Activated naive CD8-positive, alpha-beta T cell treated with anti-CD3 and anti-CD28 coated beads, Interleukin-2, amount 10 ng/mL, durations not matched to agents 7 days and 5 days (primary cell): ENCODE measurements around the gene DNAJC18. TPM values are rescaled to one million over a fixed set of nuclear protein-coding genes. Genes with fewer than 3 reads are reported as not detected.
"Not testable (repeated sequence)": the region's sequence is repeated elsewhere in the genome, so short reads cannot be mapped to it uniquely, and the experiment has no call there.

Source experiments
- ATAC-seq: fragments of 150-1000 bp; cut with Tn5 transposase; one replicate; pipeline ENCODE4 v1.10.0; 2021; ENCODE audit warnings: low read depth, moderate library complexity
- POLR2A ChIA-PET: fragments of 350-600 bp; sonication (Branson Sonifier 250); formaldehyde crosslinking; loops from one replicate; lab custom pipeline; 2021; ENCODE audit warnings: antibody characterized with exemption; lab: Charles Lee
- DNase-seq: peaks from one replicate; pipeline ENCODE4 v3.0.0; 2021
- H3K27ac Mint-ChIP-seq: one replicate; pipeline ENCODE4 v1.8.0; 2022; ENCODE audit warnings: mild to moderate bottlenecking, mixed read lengths
- H3K27me3 Mint-ChIP-seq: one replicate; pipeline ENCODE4 v1.8.0; 2022; ENCODE audit warnings: mild to moderate bottlenecking, moderate library complexity, mixed read lengths
- H3K36me3 Mint-ChIP-seq: one replicate; pipeline ENCODE4 v1.8.0; 2021; ENCODE audit warnings: mild to moderate bottlenecking, mixed read lengths
- H3K4me1 Mint-ChIP-seq: one replicate; pipeline ENCODE4 v1.8.0; 2021; ENCODE audit warnings: mixed read lengths
- H3K4me3 Mint-ChIP-seq: one replicate; pipeline ENCODE4 v1.8.0; 2022; ENCODE audit warnings: mild to moderate bottlenecking, moderate library complexity, mixed read lengths
- H3K9me3 Mint-ChIP-seq: one replicate; pipeline ENCODE4 v1.8.0; 2021; ENCODE audit warnings: mixed read lengths
- total RNA-seq, 2 experiments: library from RNA; stranded (reverse); gene quantifications; one replicate each; pipeline ENCODE4 v1.2.3, GENCODE V29; 2021

Gene DNAJC18
- total RNA-seq, 2 experiments from 2014 or later: 4.2 to 5.7 TPM

GRCh38 chr5:139393497-139394122 lies 45.7 kb downstream of the DNAJC18 start:
- Mint-ChIP-seq H3K9me3 (no peaks in the 10 kb centered on the region), H3K4me3 (peak overlapping the region; percentile 96), H3K36me3 (peaks cover 17% of the 10 kb centered on the region), H3K4me1 (peaks cover 49% of the 10 kb centered on the region), H3K27me3 (no peaks in the 10 kb centered on the region), H3K27ac (peak overlapping the region; percentile 95)
- POLR2A ChIA-PET: interaction anchor here (0.9 to 9.1 kb wide), 6 partner anchors 9 to 100 kb away, joined by 3 to 105 read pairs (median 6); partner anchors contain the start of genes MATR3, PAIP2 and SPATA24
- ATAC-seq (no peak), DNase-seq (no peak)

GRCh38 chr5:139392678-139393496 lies 46.4 kb downstream of the DNAJC18 start:
- Mint-ChIP-seq H3K27me3 (no peaks in the 10 kb centered on the region), H3K27ac (peak overlapping the region; percentile 95), H3K36me3 (peaks cover 15% of the 10 kb centered on the region), H3K9me3 (no peaks in the 10 kb centered on the region), H3K4me3 (peak overlapping the region; percentile 96), H3K4me1 (peaks cover 52% of the 10 kb centered on the region)
- DNase-seq (peak; percentile 94), ATAC-seq (peak; percentile 67)
- POLR2A ChIA-PET: interaction anchor here (0.6 to 9.1 kb wide), 7 partner anchors 9 to 168 kb away, joined by 3 to 105 read pairs (median 6); partner anchors contain the start of genes MATR3, PAIP2, SPATA24 and UBE2D2

DNA sequence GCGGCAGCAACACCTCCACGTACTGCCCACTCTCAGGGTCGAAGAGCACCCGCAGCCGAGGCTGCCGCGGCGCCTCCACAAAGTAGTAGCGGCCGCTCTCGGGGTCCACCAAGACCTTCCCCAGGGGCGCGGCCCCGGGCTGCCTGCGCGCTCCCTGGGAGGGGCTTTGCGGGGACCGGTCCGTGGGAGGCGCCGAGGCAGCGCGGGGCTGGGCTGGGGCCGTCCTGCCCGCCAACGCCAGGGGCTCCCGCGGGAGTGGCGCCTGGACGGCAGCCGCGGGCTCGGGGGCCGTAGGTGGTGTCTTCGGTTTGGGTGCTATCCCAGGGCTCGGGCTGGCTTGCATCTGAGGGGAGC lies 47.0 kb downstream of the DNAJC18 start:
- ATAC-seq: peak; percentile 22
- Mint-ChIP-seq H3K9me3 (no peaks in the 10 kb centered on the region), H3K27me3 (no peaks in the 10 kb centered on the region)

DNA sequence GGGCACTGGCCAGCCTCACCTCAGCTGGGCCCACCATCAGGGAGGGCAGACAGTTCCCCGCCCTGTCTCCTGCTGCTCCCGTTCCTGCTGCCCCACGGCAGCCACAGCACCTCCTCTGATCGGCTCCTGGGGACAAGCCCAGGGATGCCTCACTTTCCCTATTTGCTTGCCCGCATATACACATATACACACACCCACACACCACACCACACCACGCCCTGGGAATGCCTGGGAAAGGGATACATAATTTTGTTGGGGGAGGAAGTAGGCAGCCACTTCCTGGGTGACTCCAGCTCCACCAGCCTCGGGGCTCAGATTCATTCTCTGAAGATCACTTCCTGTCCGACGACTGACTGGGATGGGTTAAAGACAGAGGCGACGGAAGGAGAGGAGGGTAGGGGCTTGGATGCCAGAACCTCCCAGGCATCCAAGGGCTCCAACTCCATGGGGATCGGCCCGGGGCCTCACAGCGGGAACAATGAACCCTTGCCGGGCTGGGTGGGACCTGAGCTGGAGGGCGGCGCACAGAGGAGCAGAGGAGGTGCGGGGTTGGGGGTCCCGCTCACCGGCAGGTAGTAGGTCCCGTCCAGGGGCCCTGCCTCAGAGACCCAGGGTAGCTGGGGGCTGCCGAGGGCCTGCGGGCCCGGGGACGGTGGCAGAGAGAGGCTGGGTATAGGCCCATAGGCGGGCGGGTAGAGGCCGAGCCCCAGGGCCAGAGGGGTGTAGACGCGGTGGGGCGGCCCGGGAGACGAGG lies 47.6 kb downstream of the DNAJC18 start:
- H3K4me1 Mint-ChIP-seq: peaks cover 48% of the 10 kb centered on the region
- H3K27ac Mint-ChIP-seq: peak overlapping the region; percentile 100
- peak overlapping the region; percentile 99 for H3K4me3 Mint-ChIP-seq
- peak; percentile 4 for ATAC-seq
- H3K36me3 Mint-ChIP-seq: peaks cover 10% of the 10 kb centered on the region
- POLR2A ChIA-PET: interaction anchor here (0.7 to 9.1 kb wide), 14 partner anchors 11 to 816 kb away, joined by 3 to 105 read pairs (median 4); partner anchors contain the start of genes HSPA9, MATR3, PAIP2 and SIL1
- H3K9me3 Mint-ChIP-seq: no peaks in the 10 kb centered on the region
- DNase-seq: no peak
- H3K27me3 Mint-ChIP-seq: no peaks in the 10 kb centered on the region

More for the DNA sequence above, 47.0 kb downstream of the DNAJC18 start:
- no peak for DNase-seq
- Mint-ChIP-seq H3K36me3 (peaks cover 13% of the 10 kb centered on the region), H3K27ac (peak overlapping the region; percentile 100), H3K4me1 (peaks cover 54% of the 10 kb centered on the region), H3K4me3 (peak overlapping the region; percentile 99)
- POLR2A ChIA-PET: interaction anchor here (0.6 to 9.1 kb wide), 10 partner anchors 10 to 169 kb away, joined by 3 to 105 read pairs (median 6); partner anchors contain the start of genes MATR3, PAIP2, SMIM33 and SPATA24

DNA sequence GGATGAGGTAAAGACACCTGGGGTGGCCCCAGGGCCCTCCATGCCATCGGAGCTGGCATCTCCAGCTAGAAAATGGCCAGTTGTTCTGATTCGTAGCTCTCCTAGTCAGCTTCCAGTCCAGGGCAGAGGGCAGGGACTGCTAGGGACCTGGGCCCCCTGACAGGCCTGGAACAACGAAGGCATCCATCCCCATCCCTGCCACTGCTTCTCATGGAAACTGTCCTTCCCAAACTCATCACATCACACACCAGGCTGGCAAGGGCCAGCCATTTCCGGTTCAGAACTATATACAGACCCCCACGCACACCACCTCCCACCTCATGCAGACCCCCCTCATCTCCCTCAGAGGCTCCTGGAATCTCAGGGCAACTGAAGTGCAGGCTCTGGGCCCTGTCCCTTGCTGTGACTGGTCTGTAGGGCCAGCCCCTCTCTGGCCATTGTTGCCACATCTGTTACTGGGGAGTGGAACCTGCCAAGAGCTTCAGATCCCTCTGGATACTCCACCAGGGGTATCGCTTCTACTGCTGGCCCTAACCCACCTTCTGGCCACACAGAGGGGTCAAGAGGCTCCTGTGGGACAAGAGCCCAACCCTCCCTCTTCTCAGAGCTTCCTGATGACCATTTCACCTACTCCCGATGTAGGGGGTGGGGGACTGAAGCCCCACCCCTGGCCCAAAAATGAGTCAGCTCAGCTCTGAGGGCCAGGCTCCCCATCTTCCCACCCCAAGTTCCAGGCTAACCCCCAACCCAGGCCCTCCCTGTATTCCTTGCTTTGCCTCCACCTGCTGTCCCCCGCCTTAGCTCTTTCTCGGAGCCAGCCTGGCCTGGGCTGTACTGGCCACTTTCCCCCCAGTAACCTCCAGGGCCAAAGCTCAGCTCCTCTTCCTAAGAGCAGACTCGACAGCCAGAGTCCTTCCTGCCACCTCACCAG lies 48.4 kb downstream of the DNAJC18 start:
- POLR2A ChIA-PET: interaction anchor here (0.7 to 9.1 kb wide), 19 partner anchors 8 to 942 kb away, joined by 3 to 105 read pairs (median 3); partner anchors contain the start of genes HSPA9, MATR3, PAIP2 and SIL1
- H3K36me3 Mint-ChIP-seq: peaks cover 10% of the 10 kb centered on the region
- ATAC-seq: no peak
- peaks cover 47% of the 10 kb centered on the region for H3K4me1 Mint-ChIP-seq
- H3K9me3 Mint-ChIP-seq: no peaks in the 10 kb centered on the region
- DNase-seq: peak; percentile 43
- peak overlapping the region; percentile 100 for H3K27ac Mint-ChIP-seq
- no peaks in the 10 kb centered on the region for H3K27me3 Mint-ChIP-seq
- peak overlapping the region; percentile 99 for H3K4me3 Mint-ChIP-seq

GRCh38 chr5:139389701-139390638 lies 49.4 kb downstream of the DNAJC18 start, which contains the start of gene MZB1:
Gene MZB1 (minus strand): TSS chr5:139389913. CDS start chr5:139389856, 57 bp downstream.
- Mint-ChIP-seq H3K27me3 (no peaks in the 10 kb centered on the region), H3K36me3 (peaks cover 8% of the 10 kb centered on the region), H3K4me3 (peak within 1 kb of the TSS; percentile 99), H3K27ac (peak within 1 kb of the TSS; percentile 100), H3K9me3 (no peaks in the 10 kb centered on the region), H3K4me1 (peaks cover 54% of the 10 kb centered on the region)
- peak; percentile 55 for ATAC-seq
- DNase-seq: peak; percentile 79
- POLR2A ChIA-PET: interaction anchor here (0.7 to 9.1 kb wide), 13 partner anchors 9 to 941 kb away, joined by 3 to 105 read pairs (median 4); partner anchors contain the start of genes MATR3, PAIP2, SIL1 and SPATA24

GRCh38 chr5:139388198-139388821 lies 51.0 kb downstream of the DNAJC18 start:
- Mint-ChIP-seq H3K4me3 (peak overlapping the region; percentile 99), H3K36me3 (peaks cover 8% of the 10 kb centered on the region), H3K9me3 (no peaks in the 10 kb centered on the region), H3K27ac (peak overlapping the region; percentile 100), H3K27me3 (no peaks in the 10 kb centered on the region), H3K4me1 (peaks cover 64% of the 10 kb centered on the region)
- peak; percentile 45 for DNase-seq
- POLR2A ChIA-PET: interaction anchor here (0.8 to 9.1 kb wide), 5 partner anchors 9 to 94 kb away, joined by 3 to 105 read pairs (median 3); partner anchors contain the start of gene PAIP2
- no peak for ATAC-seq

DNA sequence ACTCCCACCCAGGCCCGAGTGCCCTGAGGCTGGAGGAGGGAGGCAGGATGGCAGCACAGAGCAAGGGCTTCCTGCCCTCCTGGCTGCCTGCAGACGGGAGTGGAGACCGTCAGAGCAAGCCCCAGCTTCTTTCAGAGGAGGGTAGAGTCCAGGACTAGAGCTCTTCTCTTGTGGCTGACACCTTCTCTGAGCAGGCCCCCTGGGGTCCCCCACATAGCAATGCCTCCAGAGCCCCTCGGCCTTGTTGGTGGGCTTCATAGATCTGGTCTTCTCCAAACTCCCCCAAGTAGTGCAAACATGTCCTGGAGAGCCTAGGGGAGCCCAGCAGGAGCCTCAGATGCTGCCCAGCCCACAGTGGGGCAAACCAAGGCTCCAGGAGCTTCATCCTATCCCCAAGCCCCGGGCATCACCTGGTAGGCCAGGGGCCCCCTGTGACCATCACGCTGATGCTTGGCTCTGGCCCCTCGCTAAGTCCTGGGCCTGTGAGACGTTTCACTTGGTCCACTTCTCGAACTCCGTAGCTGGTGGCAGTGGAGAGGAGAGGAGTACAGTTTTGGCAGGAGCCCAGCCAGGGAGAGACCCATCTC lies 51.6 kb downstream of the DNAJC18 start:
- POLR2A ChIA-PET: interaction anchor here (0.8 to 9.1 kb wide), 5 partner anchors 9 to 93 kb away, joined by 3 to 105 read pairs (median 3); partner anchors contain the start of gene PAIP2
- DNase-seq (peak; percentile 38), ATAC-seq (no peak)
- Mint-ChIP-seq H3K4me1 (peaks cover 65% of the 10 kb centered on the region), H3K27ac (peak overlapping the region; percentile 100), H3K36me3 (peaks cover 8% of the 10 kb centered on the region), H3K9me3 (no peaks in the 10 kb centered on the region), H3K4me3 (peak overlapping the region; percentile 99), H3K27me3 (no peaks in the 10 kb centered on the region)

GRCh38 chr5:139386956-139387355 lies 52.4 kb downstream of the DNAJC18 start:
- not testable (repeated sequence) for H3K9me3 Mint-ChIP-seq, H3K4me3 Mint-ChIP-seq, ATAC-seq, H3K36me3 Mint-ChIP-seq, H3K27me3 Mint-ChIP-seq
- Mint-ChIP-seq H3K27ac (peak overlapping the region; percentile 69), H3K4me1 (peaks cover 69% of the 10 kb centered on the region)
- DNase-seq: peak; percentile 15
- POLR2A ChIA-PET: interaction anchor here (2.2 to 9.1 kb wide), 2 partner anchors 46 to 93 kb away, joined by 9 to 105 read pairs; partner anchors contain the start of genes MATR3 and PAIP2

DNA sequence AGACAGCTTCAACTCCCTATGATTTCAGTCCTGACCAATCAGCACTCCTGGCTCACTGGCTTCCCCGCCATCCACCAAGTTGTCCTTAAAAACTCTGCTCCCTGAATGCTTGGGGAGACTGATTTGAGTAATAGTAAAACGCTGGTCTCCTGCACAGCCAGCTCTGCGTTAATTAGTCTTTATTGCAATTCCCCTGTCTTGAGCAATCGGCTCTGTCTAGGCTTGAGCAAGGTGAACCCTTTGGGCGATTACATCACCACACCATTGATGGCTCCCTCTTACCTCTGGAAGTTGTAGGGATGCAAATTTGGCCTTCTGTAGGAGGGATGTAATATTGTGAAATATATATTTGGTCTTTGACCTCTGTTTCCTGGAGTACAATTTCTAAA lies 53.3 kb downstream of the DNAJC18 start:
- peak overlapping the region; percentile 94 for H3K27ac Mint-ChIP-seq
- POLR2A ChIA-PET: interaction anchor here (2.2 to 9.1 kb wide), 2 partner anchors 45 to 92 kb away, joined by 9 to 105 read pairs; partner anchors contain the start of genes MATR3 and PAIP2
- peaks cover 6% of the 10 kb centered on the region for H3K36me3 Mint-ChIP-seq
- no peaks in the 10 kb centered on the region for H3K9me3 Mint-ChIP-seq
- H3K4me1 Mint-ChIP-seq: peaks cover 61% of the 10 kb centered on the region
- no peak for DNase-seq
- H3K4me3 Mint-ChIP-seq: peak overlapping the region; percentile 80
- no peak for ATAC-seq
- no peaks in the 10 kb centered on the region for H3K27me3 Mint-ChIP-seq
